ENCODE results near the gene PDE4D.

DNA sequence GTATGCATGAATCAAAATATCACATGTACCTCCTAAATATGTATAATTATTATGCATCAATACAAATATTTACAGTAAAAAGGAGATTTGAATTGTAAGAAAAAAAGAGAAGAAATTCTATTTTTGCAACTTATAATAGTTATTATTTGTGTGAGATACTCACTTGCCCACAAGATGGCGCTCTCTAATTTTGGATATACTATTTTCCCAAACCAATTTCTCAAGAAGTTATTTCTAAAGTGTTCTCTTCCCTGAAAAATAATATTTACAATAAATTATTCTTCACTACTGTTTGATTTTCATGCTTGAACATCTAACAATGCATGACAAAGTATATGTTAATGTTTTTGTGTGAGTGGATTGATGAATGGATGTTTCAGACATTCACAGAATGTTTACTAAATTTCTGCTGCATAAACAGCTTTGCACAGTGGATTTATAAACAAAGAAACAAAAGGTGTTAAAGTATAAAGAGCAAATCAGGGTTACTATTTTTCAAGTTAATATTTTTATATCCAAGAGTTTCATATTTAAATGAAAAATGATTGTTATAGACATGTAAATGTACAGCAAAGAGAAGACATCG, 503.4 kb downstream of the PDE4D start:
- TF ChIP-seq CREM (CRISPR knock-in tag; IDR thresholded peaks at IDR 0.05): no peak
- no peak for TF ChIP-seq CREB1 (CRISPR knock-in tag; IDR thresholded peaks at IDR 0.05)
- TF ChIP-seq ZNF416 (CRISPR knock-in tag; IDR thresholded peaks at IDR 0.05): no peak
- TF ChIP-seq, protein P1, sequence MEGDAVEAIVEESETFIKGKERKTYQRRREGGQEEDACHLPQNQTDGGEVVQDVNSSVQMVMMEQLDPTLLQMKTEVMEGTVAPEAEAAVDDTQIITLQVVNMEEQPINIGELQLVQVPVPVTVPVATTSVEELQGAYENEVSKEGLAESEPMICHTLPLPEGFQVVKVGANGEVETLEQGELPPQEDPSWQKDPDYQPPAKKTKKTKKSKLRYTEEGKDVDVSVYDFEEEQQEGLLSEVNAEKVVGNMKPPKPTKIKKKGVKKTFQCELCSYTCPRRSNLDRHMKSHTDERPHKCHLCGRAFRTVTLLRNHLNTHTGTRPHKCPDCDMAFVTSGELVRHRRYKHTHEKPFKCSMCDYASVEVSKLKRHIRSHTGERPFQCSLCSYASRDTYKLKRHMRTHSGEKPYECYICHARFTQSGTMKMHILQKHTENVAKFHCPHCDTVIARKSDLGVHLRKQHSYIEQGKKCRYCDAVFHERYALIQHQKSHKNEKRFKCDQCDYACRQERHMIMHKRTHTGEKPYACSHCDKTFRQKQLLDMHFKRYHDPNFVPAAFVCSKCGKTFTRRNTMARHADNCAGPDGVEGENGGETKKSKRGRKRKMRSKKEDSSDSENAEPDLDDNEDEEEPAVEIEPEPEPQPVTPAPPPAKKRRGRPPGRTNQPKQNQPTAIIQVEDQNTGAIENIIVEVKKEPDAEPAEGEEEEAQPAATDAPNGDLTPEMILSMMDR (IDR thresholded peaks at IDR 0.05): peak; percentile 71
- TF ChIP-seq, protein P2, sequence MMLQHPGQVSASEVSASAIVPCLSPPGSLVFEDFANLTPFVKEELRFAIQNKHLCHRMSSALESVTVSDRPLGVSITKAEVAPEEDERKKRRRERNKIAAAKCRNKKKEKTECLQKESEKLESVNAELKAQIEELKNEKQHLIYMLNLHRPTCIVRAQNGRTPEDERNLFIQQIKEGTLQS (CRISPR knock-in tag; conservative IDR thresholded peaks at IDR 0.05): no peak
- no peak for TF ChIP-seq FOXP1 (CRISPR knock-in tag; IDR thresholded peaks at IDR 0.05; ENCODE audit: borderline replicate concordance)
- TF ChIP-seq, protein P3, sequence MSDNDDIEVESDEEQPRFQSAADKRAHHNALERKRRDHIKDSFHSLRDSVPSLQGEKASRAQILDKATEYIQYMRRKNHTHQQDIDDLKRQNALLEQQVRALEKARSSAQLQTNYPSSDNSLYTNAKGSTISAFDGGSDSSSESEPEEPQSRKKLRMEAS (CRISPR knock-in tag; IDR thresholded peaks at IDR 0.05): no peak
- no peak for TF ChIP-seq TEAD4 (CRISPR knock-in tag; IDR thresholded peaks at IDR 0.05)
- TF ChIP-seq FOXK1 (CRISPR knock-in tag; IDR thresholded peaks at IDR 0.05): no peak
- TF ChIP-seq TP53 (CRISPR knock-in tag; IDR thresholded peaks at IDR 0.05): no peak
- TF ChIP-seq NR2C2 (CRISPR knock-in tag; IDR thresholded peaks at IDR 0.05): no peak
- no peak for TF ChIP-seq SP1 (CRISPR knock-in tag; conservative IDR thresholded peaks at IDR 0.05)
